ENCODE results near the gene UBA52. TPM values are rescaled to one million over a fixed set of nuclear protein-coding genes. Genes with fewer than 3 reads are reported as not detected.
A peak's percentile ranks its signal among the peaks of the same experiment; 100 is the strongest.

UBA52 gene
- polyA plus RNA-seq, 1 of the 3 experiments (the other 2 are of a cell fraction) = 2,690 TPM

- Histone ChIP-seq H3K79me2 (ENCODE audit: insufficient read depth) (peaks cover 17% of the 10 kb centered on the region), H3K27ac (ENCODE audit: low read depth in 2 of 2, low read length in 1 of 2) (no peak overlapping the region), H3K27me3 (ENCODE audit: insufficient read depth) (no peaks in the 10 kb centered on the region), H3K9me3 (no peaks in the 10 kb centered on the region), H4K20me1 (ENCODE audit: insufficient read depth) (no peaks in the 10 kb centered on the region), H2AFZ (ENCODE audit: low read depth) (peak overlapping the region; percentile 94), H3K4me2 (peak overlapping the region; percentile 71), H3K9me2 (no peaks in the 10 kb centered on the region), H3K4me1 (ENCODE audit: control insufficient read depth in 1 of 2, insufficient read depth in 2 of 2, low read depth in 1 of 2, low read length in 1 of 2) (peaks cover 0 to 15% of the 10 kb centered on the region in 2 experiments; a peak in 2 of 4 replicates), H3F3A (replicated peaks; ENCODE audit: insufficient read depth) (peaks cover 4% of the 10 kb centered on the region), H3K9ac (no peak overlapping the region), H3K36me3 (replicated peaks in 1 of 2; ENCODE audit: control insufficient read depth in 1 of 2, insufficient read depth in 2 of 2, low read length in 1 of 2) (peaks cover 16 to 17% of the 10 kb centered on the region in 2 experiments), H3K4me3 (ENCODE audit: low read depth in 2 of 2, low read length in 1 of 2) (peak overlapping the region; percentile 31 to 34; a peak in 3 of 4 replicates)
- CTCF ChIA-PET = interaction anchor here (1.1 to 1.7 kb wide), 4 partner anchors 24 to 74 kb away, joined by 3 to 4 read pairs (median 4); no protein-coding TSS in a partner anchor
- TF ChIP-seq RAD21 (IDR thresholded peaks at IDR 0.05; ENCODE audit: low read length) (0 out of 2 replicates have a peak, but pooled peaks have one; percentile 11), FOXM1 (IDR thresholded peaks at IDR 0.05; ENCODE audit: low read depth) (no peak)
- POLR2A ChIA-PET = interaction anchor here (1.0 kb wide), 1 partner anchor 14 kb away, joined by 3 read pairs; the partner anchor contains the start of gene KXD1
- no peak for DNase-seq
- 38% methylated on average over 9 of the region's 12 CpGs for WGBS (ENCODE audit: low lambda C conversion rate)
Observed at GRCh38 chr19:18543814-18544475, 27.7 kb upstream of the UBA52 start.

DNA sequence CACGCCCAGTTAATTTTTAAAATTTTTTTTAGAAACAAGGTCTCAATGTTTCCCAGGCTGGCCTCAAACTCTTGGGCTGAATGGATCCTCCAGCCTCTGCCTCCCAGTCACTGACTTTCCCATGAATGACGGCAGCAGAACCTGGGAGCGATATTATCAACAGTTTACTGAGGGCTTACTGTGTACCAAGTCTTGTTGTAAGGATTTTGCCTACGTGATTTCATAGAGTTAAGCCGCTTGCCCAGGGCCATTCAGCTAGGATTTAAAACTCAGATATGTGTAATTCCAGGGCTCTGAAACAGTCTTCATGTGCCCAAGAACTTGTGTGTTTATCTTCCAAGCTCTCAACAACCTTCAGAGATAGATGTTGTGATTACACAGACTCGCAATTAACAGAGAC lies 20.0 kb upstream of the UBA52 start:
- peak overlapping the region; percentile 35; the same call in 1 of the 2 replicates for H2AFZ ChIP-seq (ENCODE audit: low read depth)
- CTCF ChIA-PET = interaction anchor here (0.7 to 1.0 kb wide), 2 partner anchors 32 to 83 kb away, joined by 3 read pairs; no protein-coding TSS in a partner anchor
- WGBS (ENCODE audit: low lambda C conversion rate) = 67% methylated on average over 6 of the region's 6 CpGs
- no peak for TF ChIP-seq GABPA (IDR thresholded peaks at IDR 0.05; ENCODE audit: low read depth)
- TF ChIP-seq USF1 (IDR thresholded peaks at IDR 0.05; ENCODE audit: borderline replicate concordance, low read depth) = no peak
- no peak for TF ChIP-seq TAF1 (IDR thresholded peaks at IDR 0.05; ENCODE audit: borderline replicate concordance, low read depth, low read length)
- TF ChIP-seq CTCF (IDR thresholded peaks at IDR 0.05) = no peak
- TF ChIP-seq RCOR1 (IDR thresholded peaks at IDR 0.05; ENCODE audit: low read length) = no peak
- TF ChIP-seq, protein P1, sequence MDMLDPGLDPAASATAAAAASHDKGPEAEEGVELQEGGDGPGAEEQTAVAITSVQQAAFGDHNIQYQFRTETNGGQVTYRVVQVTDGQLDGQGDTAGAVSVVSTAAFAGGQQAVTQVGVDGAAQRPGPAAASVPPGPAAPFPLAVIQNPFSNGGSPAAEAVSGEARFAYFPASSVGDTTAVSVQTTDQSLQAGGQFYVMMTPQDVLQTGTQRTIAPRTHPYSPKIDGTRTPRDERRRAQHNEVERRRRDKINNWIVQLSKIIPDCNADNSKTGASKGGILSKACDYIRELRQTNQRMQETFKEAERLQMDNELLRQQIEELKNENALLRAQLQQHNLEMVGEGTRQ (IDR thresholded peaks at IDR 0.05; ENCODE audit: borderline replicate concordance, low read depth, low read length) = no peak
- TF ChIP-seq JUND (IDR thresholded peaks at IDR 0.05) = no peak
- TF ChIP-seq MXI1 (IDR thresholded peaks at IDR 0.05; ENCODE audit: low read depth, low read length) = no peak
- no peak for TF ChIP-seq ELF1 (IDR thresholded peaks at IDR 0.05)
- no peak for TF ChIP-seq GATA2 (CRISPR knock-in tag; IDR thresholded peaks at IDR 0.05)
- no peak for TF ChIP-seq TEAD4 (IDR thresholded peaks at IDR 0.05; ENCODE audit: borderline replicate concordance, insufficient read depth)
- no peak for TF ChIP-seq MAX (IDR thresholded peaks at IDR 0.05; ENCODE audit: low read depth)
- no peak for TF ChIP-seq RFX5 (IDR thresholded peaks at IDR 0.05; ENCODE audit: low read length)
- TF ChIP-seq FOSL2 (IDR thresholded peaks at IDR 0.05; ENCODE audit: borderline replicate concordance, low read depth) = no peak
- no peak for TF ChIP-seq NRF1 (IDR thresholded peaks at IDR 0.05; ENCODE audit: low read depth, low read length)
- TF ChIP-seq FOXJ3 (CRISPR knock-in tag; IDR thresholded peaks at IDR 0.05) = no peak
- DNase-seq = no peak
- no peak overlapping the region for H3K4me3 ChIP-seq (ENCODE audit: low read depth in 2 of 2, low read length in 1 of 2)
- no peaks in the 10 kb centered on the region for H3K9me2 ChIP-seq
- H3K27me3 ChIP-seq (ENCODE audit: insufficient read depth) = no peaks in the 10 kb centered on the region
- no peak overlapping the region for H3K27ac ChIP-seq (ENCODE audit: low read depth in 2 of 2, low read length in 1 of 2)
- H3F3A ChIP-seq (replicated peaks; ENCODE audit: insufficient read depth) = peaks cover 3% of the 10 kb centered on the region
- H3K4me2 ChIP-seq = no peak overlapping the region
- no peaks in the 10 kb centered on the region for H4K20me1 ChIP-seq (ENCODE audit: insufficient read depth)
- H3K79me2 ChIP-seq (ENCODE audit: insufficient read depth) = no peaks in the 10 kb centered on the region
- H3K36me3 ChIP-seq (replicated peaks in 1 of 2; ENCODE audit: control insufficient read depth in 1 of 2, insufficient read depth in 2 of 2, low read length in 1 of 2) = no peaks in the 10 kb centered on the region
- POLR2A ChIA-PET = no interaction called here
- H3K4me1 ChIP-seq (ENCODE audit: control insufficient read depth in 1 of 2, insufficient read depth in 2 of 2, low read depth in 1 of 2, low read length in 1 of 2) = no peaks in the 10 kb centered on the region
- H3K9me3 ChIP-seq = no peaks in the 10 kb centered on the region
- H3K9ac ChIP-seq = no peak overlapping the region
